Ishikawa (cell line): ENCODE results near the gene HIF3A.

Experiments
- CEBPB ChIP-seq: IDR thresholded peaks from 2 replicates; pipeline ENCODE4 v1.6.1; 2012
- CREB1 ChIP-seq: IDR thresholded peaks from 2 replicates; pipeline ENCODE4 v1.6.1; 2012; ENCODE audit warnings: low read depth
- FOXM1 ChIP-seq: IDR thresholded peaks from 2 replicates; pipeline ENCODE4 v1.6.1; 2012; ENCODE audit warnings: low read depth, borderline replicate concordance
- RAD21 ChIP-seq: IDR thresholded peaks from 2 replicates; pipeline ENCODE4 v1.6.1; 2012; ENCODE audit warnings: low read depth
- REST ChIP-seq: IDR thresholded peaks from 2 replicates; pipeline ENCODE4 v1.6.1; 2012; ENCODE audit warnings: low read depth, mild to moderate bottlenecking
- TCF12 ChIP-seq: IDR thresholded peaks from 2 replicates; pipeline ENCODE4 v1.6.1; 2012; ENCODE audit warnings: low read depth
- TF ChIP-seq, protein P1 (sequence below): IDR thresholded peaks from 2 replicates; pipeline ENCODE4 v1.6.1; 2012

GRCh38 chr19:46299695-46300094 lies 2.9 kb downstream of the HIF3A start:
- no peak for TF ChIP-seq CREB1
- no peak for TF ChIP-seq FOXM1
- TF ChIP-seq CEBPB, result no peak
- no peak for TF ChIP-seq RAD21
- TF ChIP-seq TCF12, result no peak
- TF ChIP-seq, protein P1, sequence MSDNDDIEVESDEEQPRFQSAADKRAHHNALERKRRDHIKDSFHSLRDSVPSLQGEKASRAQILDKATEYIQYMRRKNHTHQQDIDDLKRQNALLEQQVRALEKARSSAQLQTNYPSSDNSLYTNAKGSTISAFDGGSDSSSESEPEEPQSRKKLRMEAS, result no peak
- no peak for TF ChIP-seq REST
